HG03175 (cell line): ENCODE measurements around the gene OR2F2.

ENCODE experiments used
- ATAC-seq: cut with Tn5 transposase; IDR thresholded peaks from one replicate; pipeline ENCODE4 v1.9.1; 2021; ENCODE audit warnings: mild to moderate bottlenecking, moderate library complexity; ENCODE audit not compliant: unreplicated experiment

Gene OR2F2

GRCh38 chr7:143913945-143914615 is 21.0 kb upstream of the OR2F2 start:
- no peak for ATAC-seq

GRCh38 chr7:143914938-143915652 is 19.9 kb upstream of the OR2F2 start:
- ATAC-seq: no peak

DNA sequence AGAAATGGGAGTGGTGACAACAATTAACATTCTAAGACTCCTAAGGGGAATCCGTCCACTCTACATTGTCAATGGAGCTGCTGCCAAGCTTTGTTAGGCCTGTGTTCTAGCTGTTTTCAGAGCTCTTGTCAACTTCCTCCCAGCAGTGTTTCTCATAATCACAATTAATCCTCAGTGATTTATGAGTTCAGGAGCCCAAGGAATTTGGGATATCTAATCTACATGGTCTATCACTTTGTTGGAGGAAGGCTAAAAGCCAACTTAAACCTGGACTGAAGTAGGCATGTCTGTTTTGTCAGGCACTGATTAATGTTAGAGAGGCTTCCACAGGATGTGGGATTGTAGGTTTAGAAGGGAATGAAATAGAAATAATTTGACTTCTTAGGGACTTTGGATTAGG is 10.2 kb upstream of the OR2F2 start:
- ATAC-seq: no peak

- no peak for ATAC-seq
These were observed 5.7 kb upstream of the OR2F2 start for GRCh38 chr7:143929224-143929920.

DNA sequence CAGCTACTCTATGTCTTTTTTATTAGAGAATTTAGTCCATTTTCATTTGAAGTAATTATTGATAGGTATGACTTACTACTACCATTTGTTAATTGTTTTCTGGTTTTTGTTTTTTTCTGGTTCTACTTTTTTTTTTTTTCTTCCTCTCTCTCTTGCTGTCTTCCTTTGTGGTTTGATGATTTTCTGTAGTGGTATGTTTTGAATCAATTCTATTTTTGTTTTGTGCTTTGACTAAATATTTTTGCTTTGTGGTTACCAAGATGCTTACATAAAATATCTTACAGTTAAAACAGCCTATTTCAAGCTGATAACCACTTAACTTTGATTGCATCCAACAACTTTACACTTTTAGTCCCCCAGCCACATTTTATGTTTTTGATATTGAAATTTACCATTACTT is 3.3 kb upstream of the OR2F2 start:
- no peak for ATAC-seq

GRCh38 chr7:143936087-143937009 is 1.3 kb downstream of the OR2F2 start:
- no peak for ATAC-seq

DNA sequence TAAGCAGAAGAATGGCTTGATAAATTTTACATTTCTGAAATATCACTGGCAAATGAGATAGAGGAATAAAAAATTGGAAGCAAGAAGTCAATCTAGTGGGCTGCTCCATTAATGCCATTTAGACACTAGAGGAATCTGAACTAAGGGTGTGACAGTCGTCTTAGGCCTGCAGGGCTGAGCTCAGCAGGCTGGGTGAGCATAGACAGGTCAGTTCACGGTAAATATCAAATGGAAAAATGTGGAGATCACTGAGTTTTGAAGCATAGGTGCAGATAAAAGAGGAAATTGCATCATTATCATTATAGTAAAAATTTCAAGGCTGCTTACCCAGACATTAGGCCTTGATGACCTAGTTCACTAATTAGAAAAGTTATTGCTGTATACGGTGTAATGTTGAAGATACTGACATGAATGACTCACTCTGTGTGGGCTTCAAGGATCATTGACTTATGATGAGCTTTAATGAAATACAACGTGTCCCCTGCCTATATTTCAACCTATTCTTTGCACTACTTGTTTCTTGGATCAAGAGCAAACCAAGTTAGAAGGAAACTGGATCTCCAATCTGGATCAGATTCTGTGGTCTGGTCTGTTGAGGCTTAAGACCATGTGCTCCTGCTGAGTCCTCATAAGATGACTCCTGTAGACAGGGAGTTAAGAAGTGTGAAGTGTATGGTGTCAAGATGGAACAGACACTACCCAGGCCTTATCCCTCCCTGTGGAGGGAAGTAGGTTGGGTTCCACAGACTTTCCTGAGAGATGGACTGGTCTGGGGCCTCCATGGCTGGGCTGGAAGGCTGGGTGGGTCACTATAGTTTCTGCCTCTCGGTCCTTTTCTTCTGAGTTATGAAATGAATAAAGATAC is 3.6 kb downstream of the OR2F2 start:
- no peak for ATAC-seq

- ATAC-seq: no peak
These were observed 10.4 kb downstream of the OR2F2 start for GRCh38 chr7:143945423-143945822.

DNA sequence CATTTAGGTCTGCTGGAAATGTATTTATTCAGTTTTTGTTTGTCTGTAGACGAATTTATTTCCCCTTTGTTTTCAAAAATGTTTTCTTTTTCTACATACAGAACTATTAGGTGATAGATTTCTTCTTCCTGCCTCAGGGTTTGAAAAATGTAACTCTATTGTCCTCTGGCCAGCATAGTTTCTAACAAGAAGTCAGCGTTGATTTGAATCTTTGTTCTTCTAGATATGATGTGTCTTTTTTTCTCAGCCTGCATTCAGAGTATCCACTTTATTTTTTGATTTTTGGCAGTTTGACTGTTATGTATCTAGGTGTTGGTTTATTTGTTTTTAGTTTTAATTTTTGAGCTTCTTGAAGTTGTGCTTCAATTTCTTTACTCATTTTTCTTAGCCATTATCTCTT is 12.1 kb downstream of the OR2F2 start:
- ATAC-seq: no peak

DNA sequence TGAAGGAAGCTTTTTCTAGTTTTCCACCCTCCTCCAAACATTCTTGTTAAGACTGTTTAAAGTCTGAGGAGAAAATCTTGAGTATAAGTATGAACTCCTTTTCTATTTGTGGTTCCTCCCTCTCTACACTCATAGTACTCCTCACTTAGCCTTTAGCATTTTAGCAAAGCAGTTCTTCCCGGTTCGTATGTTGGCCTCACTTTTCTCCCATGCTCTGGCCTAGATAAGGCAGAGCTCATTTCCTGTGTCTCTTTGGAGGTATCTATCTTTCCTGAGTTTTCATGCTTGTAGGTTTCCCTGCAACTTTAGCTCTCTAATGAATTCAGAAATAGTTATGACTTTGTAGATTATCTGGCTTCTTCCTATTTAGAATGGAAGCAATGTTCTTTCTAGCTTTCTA is 13.7 kb downstream of the OR2F2 start:
- ATAC-seq: no peak

DNA sequence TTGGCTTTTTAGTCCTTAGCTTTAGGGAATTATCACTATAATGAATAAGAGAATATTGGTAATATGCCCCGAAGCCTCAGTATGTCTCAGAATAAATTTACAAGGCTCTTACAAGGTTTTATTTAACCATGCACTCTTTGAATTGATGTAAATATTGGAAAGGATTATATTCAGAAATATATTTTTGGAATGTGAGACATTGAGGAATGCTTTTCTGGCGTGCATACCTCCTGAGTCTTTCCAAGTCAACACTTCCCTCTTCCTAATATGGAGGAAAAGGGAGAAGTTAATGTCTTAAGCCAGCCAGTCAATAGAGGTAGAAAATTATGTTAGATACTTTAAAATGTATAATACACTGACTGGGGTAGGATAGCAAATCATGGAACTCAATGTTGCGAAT is 18.4 kb downstream of the OR2F2 start:
- ATAC-seq: no peak

- ATAC-seq: no peak
These were observed 19.1 kb downstream of the OR2F2 start for GRCh38 chr7:143954135-143954534.

DNA sequence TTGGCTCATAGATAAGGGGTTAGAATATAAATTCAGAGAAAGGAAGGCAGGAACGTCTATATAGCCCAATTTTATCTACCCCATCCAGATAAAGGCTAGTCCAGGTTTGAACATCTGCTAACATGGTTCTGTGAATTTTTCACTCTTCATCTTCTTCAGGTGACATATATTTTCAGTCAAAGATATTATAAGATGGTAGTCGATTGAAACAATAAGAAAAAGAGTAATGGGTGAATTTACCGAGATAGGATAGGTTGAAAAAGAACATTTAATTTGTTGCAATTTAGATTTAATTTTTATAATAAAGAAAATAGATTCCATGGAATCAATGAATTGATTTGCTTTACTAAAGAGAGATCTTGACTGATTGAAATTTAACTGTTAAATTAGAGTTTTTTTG is 19.5 kb downstream of the OR2F2 start, which contains the start of gene OR2F1:
TSS of gene OR2F1 (plus strand) at position 301 of the 400 bp plus-strand sequence. CDS start 5,127 bp downstream, outside the sequence.
- ATAC-seq: no peak

- no peak for ATAC-seq
These were observed 23.7 kb downstream of the OR2F2 start for GRCh38 chr7:143958781-143959180.

DNA sequence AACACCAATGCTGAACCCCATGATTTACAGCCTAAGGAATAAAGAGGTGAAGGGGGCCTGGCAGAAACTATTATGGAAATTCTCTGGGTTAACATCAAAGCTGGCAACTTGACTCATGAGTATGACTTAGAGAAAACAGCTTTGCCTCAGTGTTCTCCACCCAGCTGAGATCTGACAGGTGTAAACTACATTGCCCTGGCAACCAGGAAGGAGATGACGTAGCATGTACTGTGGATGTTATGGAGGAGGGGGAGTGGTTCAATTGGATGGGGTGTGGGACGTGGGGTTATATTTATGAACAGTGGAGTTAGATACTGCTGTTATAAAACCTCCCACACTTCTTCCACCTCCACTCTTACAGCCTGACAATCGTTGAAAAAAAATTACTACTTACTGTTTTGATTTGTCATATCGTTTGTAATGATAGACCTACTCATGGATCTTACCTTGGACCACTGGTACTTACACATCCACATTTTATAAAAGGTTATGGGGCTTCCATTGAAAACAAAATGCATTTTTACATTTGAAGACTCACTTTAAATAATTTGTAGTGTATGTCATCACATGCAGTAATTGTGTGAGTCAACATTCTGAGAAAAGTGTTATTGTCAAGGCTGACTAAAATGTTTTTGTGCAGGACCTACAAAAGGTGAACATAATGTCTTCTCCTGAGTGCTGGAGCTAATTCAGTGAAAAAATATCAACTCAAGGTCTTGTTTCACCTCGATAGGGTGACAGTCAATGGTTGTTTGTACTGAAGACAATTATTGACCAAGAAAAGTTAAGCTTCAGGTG is 26.0 kb downstream of the OR2F2 start:
- ATAC-seq: no peak

DNA sequence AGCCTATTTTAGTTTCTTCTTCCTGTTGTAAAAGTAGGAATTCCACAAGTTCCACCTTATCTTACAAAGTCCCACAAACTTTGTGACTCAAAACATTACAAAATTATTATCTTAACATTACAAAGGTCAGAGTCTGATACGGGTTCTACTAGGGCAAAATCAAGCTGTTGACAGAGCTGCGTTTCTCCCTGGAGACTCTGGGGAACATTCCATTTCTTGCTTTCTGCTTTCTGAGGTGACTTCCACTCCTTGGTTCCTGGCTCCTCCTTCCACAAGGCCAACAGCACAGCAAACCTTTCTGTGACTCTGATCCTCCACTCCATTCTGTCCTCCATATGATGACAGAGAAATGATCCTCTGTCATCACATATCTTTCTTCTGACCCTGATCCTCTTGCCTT is 30.2 kb downstream of the OR2F2 start:
- ATAC-seq: no peak

DNA sequence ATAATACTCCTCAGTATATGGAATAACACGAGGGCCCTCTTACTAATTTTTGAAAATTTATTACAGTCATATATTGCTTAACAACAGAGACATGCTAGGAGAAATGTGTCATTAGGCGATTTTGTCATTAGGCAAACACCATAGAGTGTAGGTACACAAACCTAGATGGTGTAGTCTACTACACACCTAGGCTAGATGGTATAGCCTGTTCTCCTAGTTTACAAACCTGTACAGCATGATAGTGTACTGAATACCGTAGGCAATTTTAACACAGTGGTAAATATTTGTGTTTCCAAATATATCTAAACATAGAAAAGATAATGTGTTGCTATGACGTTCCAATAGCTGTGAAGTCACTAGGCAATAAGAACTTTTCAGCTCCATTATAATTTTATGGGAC is 32.4 kb downstream of the OR2F2 start:
- no peak for ATAC-seq

DNA sequence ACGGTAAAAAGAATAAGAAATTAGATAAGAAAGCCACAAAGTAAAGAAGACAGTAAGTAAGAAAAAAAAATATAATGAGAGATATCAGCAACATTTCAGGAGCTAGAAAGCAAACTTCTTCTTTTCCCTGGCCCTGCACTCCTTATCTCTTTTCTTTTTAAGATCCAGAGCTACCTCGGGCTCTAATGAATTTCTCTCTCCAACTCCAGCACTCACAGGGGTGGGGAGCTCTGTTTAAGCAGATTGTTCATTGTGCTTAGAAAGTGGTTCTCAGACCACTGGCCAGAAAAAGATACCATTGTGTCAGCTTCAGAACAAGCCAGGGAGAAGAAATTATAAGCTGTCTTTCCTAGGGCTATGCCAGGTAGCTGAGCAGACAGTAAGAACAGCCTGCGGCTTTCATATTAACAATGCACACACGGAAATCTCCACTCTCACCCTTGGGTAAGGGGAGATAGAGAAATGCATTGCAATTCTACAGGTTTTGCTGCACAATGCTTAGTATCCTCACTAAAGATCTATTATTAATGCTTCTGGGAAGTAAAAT is 38.9 kb downstream of the OR2F2 start:
- no peak for ATAC-seq

DNA sequence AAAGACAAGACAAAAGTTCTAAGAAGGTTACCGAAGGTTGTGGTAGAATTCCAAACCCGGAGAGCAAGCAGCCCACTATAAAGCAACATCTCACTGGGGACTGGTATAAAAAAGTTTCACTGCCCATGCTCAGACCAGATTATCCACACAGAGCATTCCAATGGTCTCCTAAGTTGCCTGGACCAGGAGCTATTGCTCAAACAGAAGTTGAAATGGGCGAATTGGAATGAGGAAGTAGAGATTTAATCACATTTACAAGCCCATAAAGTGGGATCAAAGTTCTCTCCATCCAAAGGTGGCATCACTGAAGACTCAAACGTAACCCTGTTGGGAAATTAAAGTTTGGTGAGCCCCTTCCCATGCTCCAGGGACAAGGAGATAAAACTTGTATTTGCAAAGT is 39.4 kb downstream of the OR2F2 start:
- ATAC-seq: no peak
